SK-N-SH (cell line): ENCODE data around the gene DNMT3A. TPM values are rescaled to one million over a fixed set of nuclear protein-coding genes. Genes with fewer than 3 reads are reported as not detected.

ENCODE experiments used
- CTCF ChIA-PET: fragments of 300-600, 350-600 bp; formaldehyde crosslinking; extraction: SDS; loops from one replicate; lab custom pipeline; 2021; lab: Yijun Ruan, JAX
- POLR2A ChIA-PET: fragments of 350-600 bp; sonication (Branson Sonifier 250); formaldehyde crosslinking; extraction: SDS; loops from one replicate; lab custom pipeline; 2020; ENCODE audit warnings: antibody characterized with exemption, inconsistent platforms; lab: Yijun Ruan, JAX
- DNase-seq: peaks from one replicate; pipeline ENCODE4 v3.0.0; 2012
- H2AFZ ChIP-seq: fragments of 200-600 bp; sonication (generic); 2 replicates; pipeline ENCODE4 v1.8.1; 2016; ENCODE audit warnings: antibody characterized with exemption, mild to moderate bottlenecking, low read depth
- H3F3A ChIP-seq: fragments of 200-600 bp; sonication (generic); replicated peaks from 2 replicates; pipeline ENCODE3; 2016; ENCODE audit warnings: antibody characterized with exemption, mild to moderate bottlenecking; ENCODE audit not compliant: insufficient read depth
- H3K27ac ChIP-seq, 2 experiments: fragments of 200-500 bp in 1 of 2; fragments of 200-600 bp in 1 of 2; sonication (Bioruptor generic) in 1 of 2; sonication (generic), shearing (Covaris generic) in 1 of 2; 2 replicates each; pipeline versions ENCODE4 v1.5.1 to v1.6.1; 2014 to 2016; ENCODE audit warnings: low read depth in 2 of 2, inconsistent platforms in 1 of 2, low read length in 1 of 2, mild to moderate bottlenecking in 1 of 2, mixed read lengths in 1 of 2
- H3K27me3 ChIP-seq: fragments of 200-600 bp; sonication (generic), shearing (Covaris generic); 2 replicates; pipeline ENCODE4 v1.6.1; 2016; ENCODE audit warnings: mixed run types; ENCODE audit not compliant: insufficient read depth
- H3K36me3 ChIP-seq, 2 experiments: fragments of 200-500 bp in 1 of 2; fragments of 200-600 bp in 1 of 2; sonication (Bioruptor generic) in 1 of 2; sonication (generic) in 1 of 2; replicated peaks in 1 of 2; 2 replicates each; pipeline versions ENCODE3 to v1.5.1; 2014 to 2016; ENCODE audit warnings: low read length in 1 of 2, mild to moderate bottlenecking in 1 of 2; ENCODE audit not compliant: insufficient read depth in 2 of 2, control insufficient read depth in 1 of 2
- H3K4me1 ChIP-seq, 2 experiments: fragments of 200-500 bp in 1 of 2; fragments of 200-600 bp in 1 of 2; sonication (Bioruptor generic) in 1 of 2; sonication (generic), shearing (Covaris generic) in 1 of 2; 2 replicates each; pipeline versions ENCODE4 v1.5.1 to v1.6.1; 2014 to 2016; ENCODE audit warnings: low read depth in 1 of 2, low read length in 1 of 2, mixed run types in 1 of 2; ENCODE audit not compliant: insufficient read depth in 2 of 2, control insufficient read depth in 1 of 2
- H3K4me2 ChIP-seq: fragments of 200-600 bp; sonication (generic), shearing (Covaris generic); 2 replicates; pipeline ENCODE4 v1.6.1; 2017; ENCODE audit warnings: mixed run types
- H3K4me3 ChIP-seq, 2 experiments: fragments of 200-500 bp in 1 of 2; fragments of 200-600 bp in 1 of 2; sonication (Bioruptor generic) in 1 of 2; sonication (generic), shearing (Covaris generic) in 1 of 2; 2 replicates each; pipeline versions ENCODE4 v1.5.1 to v1.8.1; 2014 to 2016; ENCODE audit warnings: low read depth in 2 of 2, inconsistent platforms in 1 of 2, low read length in 1 of 2, mild to moderate bottlenecking in 1 of 2, mixed read lengths in 1 of 2, moderate library complexity in 1 of 2
- H3K79me2 ChIP-seq: fragments of 200-600 bp; sonication (generic); 2 replicates; pipeline ENCODE4 v1.8.1; 2017; ENCODE audit warnings: mild to moderate bottlenecking; ENCODE audit not compliant: insufficient read depth
- H3K9ac ChIP-seq: fragments of 200-600 bp; sonication (generic); 2 replicates; pipeline ENCODE4 v1.6.1; 2017; ENCODE audit warnings: mixed run types
- H3K9me2 ChIP-seq: fragments of 200-600 bp; sonication (generic); 2 replicates; pipeline ENCODE4 v1.6.1; 2017; ENCODE audit warnings: mixed run types
- H3K9me3 ChIP-seq: fragments of 200-600 bp; sonication (generic); 2 replicates; pipeline ENCODE4 v1.6.1; 2017; ENCODE audit warnings: mixed run types, mild to moderate bottlenecking, moderate library complexity
- H4K20me1 ChIP-seq: fragments of 200-600 bp; sonication (generic); 2 replicates; pipeline ENCODE4 v1.6.1; 2017; ENCODE audit warnings: mild to moderate bottlenecking, mixed run types; ENCODE audit not compliant: insufficient read depth
- CHD2 ChIP-seq: fragments of 150-350 bp; IDR thresholded peaks from 2 replicates; pipeline ENCODE4 v1.6.1; 2018; ENCODE audit warnings: low read length; ENCODE audit not compliant: partially characterized antibody
- ELF1 ChIP-seq: IDR thresholded peaks from 2 replicates; pipeline ENCODE4 v1.4.0; 2012
- EZH2phosphoT487 ChIP-seq: fragments of 200-600 bp; sonication (generic); IDR thresholded peaks from 2 replicates; pipeline ENCODE4 v1.6.1; 2017; ENCODE audit warnings: low read depth, mixed run types, mild to moderate bottlenecking, antibody characterized with exemption, moderate library complexity, borderline replicate concordance
- FOSL2 ChIP-seq: IDR thresholded peaks from 2 replicates; pipeline ENCODE4 v1.4.0; 2012; ENCODE audit warnings: low read depth, mild to moderate bottlenecking, moderate library complexity, borderline replicate concordance
- FOXJ3 ChIP-seq: sonication (generic); formaldehyde crosslinking; IDR thresholded peaks from 2 replicates; pipeline ENCODE4 v1.5.1; 2020; ENCODE audit warnings: mild to moderate bottlenecking, missing genetic modification reagents
- FOXM1 ChIP-seq: IDR thresholded peaks from 2 replicates; pipeline ENCODE4 v1.4.0; 2012; ENCODE audit warnings: low read depth, mild to moderate bottlenecking
- JUND ChIP-seq: IDR thresholded peaks from 2 replicates; pipeline ENCODE4 v1.4.0; 2012
- NFIC ChIP-seq: IDR thresholded peaks from 2 replicates; pipeline ENCODE4 v1.4.0; 2012; ENCODE audit warnings: borderline replicate concordance
- NRF1 ChIP-seq: IDR thresholded peaks from 2 replicates; pipeline ENCODE4 v1.6.1; 2012; ENCODE audit warnings: low read depth, mild to moderate bottlenecking, low read length
- SIN3A ChIP-seq: IDR thresholded peaks from 2 replicates; pipeline ENCODE4 v1.6.1; 2012; ENCODE audit warnings: low read depth, mild to moderate bottlenecking, low read length, moderate library complexity, borderline replicate concordance
- SMC3 ChIP-seq: IDR thresholded peaks from 2 replicates; pipeline ENCODE4 v1.6.1; 2012; ENCODE audit warnings: low read depth, low read length, improper control_type of control experiment
- TEAD4 ChIP-seq: IDR thresholded peaks from 2 replicates; pipeline ENCODE4 v1.4.0; 2012; ENCODE audit warnings: mild to moderate bottlenecking, borderline replicate concordance; ENCODE audit not compliant: insufficient read depth
- USF1 ChIP-seq: IDR thresholded peaks from 2 replicates; pipeline ENCODE4 v1.4.0; 2012; ENCODE audit warnings: low read depth, borderline replicate concordance
- WGBS: methylation state at CpG from one replicate; pipeline ENCODE4 v1.1.6; 2017; ENCODE audit warnings: low lambda C conversion rate; 5-methylcytosine and 5-hydroxymethylcytosine counted together
- polyA plus RNA-seq, 3 experiments: library from polyadenylated mRNA; depleted of rRNA; stranded (reverse); fragments of >200 nt; gene quantifications; 2 replicates each; pipeline ENCODE4 v1.2.3, GENCODE V29; 2012
- TF ChIP-seq, protein P1 (sequence below): fragments of 150-350 bp; IDR thresholded peaks from 2 replicates; pipeline ENCODE4 v1.6.1; 2017; ENCODE audit warnings: antibody characterized with exemption, low read length, low read depth, borderline replicate concordance
- TF ChIP-seq, protein P2 (sequence below): IDR thresholded peaks from 2 replicates; pipeline ENCODE4 v1.4.0; 2012; ENCODE audit warnings: low read depth, borderline replicate concordance

The DNMT3A gene
- polyA plus RNA-seq, 1 of the 3 experiments (the other 2 are of a cell fraction) = 5.6 TPM

- no peak for TF ChIP-seq NRF1
- TF ChIP-seq ELF1 = no peak
- TF ChIP-seq USF1 = no peak
Measured at GRCh38 chr2:25347846-25348245, 6.1 kb upstream of the DNMT3A start (continued).

- Histone ChIP-seq H3K4me3 (no peak overlapping the region), H3K9ac (no peak overlapping the region), H4K20me1 (no peaks in the 10 kb centered on the region), H3K27ac (no peak overlapping the region), H3K27me3 (no peaks in the 10 kb centered on the region), H3K79me2 (no peaks in the 10 kb centered on the region), H3K4me2 (no peak overlapping the region), H3F3A (no peaks in the 10 kb centered on the region), H3K9me2 (no peaks in the 10 kb centered on the region), H3K9me3 (no peaks in the 10 kb centered on the region), H3K4me1 (peaks cover 8 to 9% of the 10 kb centered on the region in 2 experiments; a peak in 2 of 4 replicates), H2AFZ (no peak overlapping the region), H3K36me3 (no peaks in the 10 kb centered on the region)
- ChIA-PET CTCF (interaction anchor here (0.5 to 5.5 kb wide), 6 partner anchors 15 to 1484 kb away, joined by 3 to 60 read pairs (median 3); no protein-coding TSS in a partner anchor), POLR2A (interaction anchor here (0.6 kb wide), 1 partner anchor 12 kb away, joined by 4 read pairs; no protein-coding TSS in a partner anchor)
- TF ChIP-seq NFIC = no peak
- TF ChIP-seq NRF1 = no peak
- no peak for TF ChIP-seq EZH2phosphoT487
- TF ChIP-seq CHD2 = no peak
- TF ChIP-seq FOXM1 = no peak
- TF ChIP-seq, protein P1, sequence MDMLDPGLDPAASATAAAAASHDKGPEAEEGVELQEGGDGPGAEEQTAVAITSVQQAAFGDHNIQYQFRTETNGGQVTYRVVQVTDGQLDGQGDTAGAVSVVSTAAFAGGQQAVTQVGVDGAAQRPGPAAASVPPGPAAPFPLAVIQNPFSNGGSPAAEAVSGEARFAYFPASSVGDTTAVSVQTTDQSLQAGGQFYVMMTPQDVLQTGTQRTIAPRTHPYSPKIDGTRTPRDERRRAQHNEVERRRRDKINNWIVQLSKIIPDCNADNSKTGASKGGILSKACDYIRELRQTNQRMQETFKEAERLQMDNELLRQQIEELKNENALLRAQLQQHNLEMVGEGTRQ = no peak
- TF ChIP-seq, protein P2, sequence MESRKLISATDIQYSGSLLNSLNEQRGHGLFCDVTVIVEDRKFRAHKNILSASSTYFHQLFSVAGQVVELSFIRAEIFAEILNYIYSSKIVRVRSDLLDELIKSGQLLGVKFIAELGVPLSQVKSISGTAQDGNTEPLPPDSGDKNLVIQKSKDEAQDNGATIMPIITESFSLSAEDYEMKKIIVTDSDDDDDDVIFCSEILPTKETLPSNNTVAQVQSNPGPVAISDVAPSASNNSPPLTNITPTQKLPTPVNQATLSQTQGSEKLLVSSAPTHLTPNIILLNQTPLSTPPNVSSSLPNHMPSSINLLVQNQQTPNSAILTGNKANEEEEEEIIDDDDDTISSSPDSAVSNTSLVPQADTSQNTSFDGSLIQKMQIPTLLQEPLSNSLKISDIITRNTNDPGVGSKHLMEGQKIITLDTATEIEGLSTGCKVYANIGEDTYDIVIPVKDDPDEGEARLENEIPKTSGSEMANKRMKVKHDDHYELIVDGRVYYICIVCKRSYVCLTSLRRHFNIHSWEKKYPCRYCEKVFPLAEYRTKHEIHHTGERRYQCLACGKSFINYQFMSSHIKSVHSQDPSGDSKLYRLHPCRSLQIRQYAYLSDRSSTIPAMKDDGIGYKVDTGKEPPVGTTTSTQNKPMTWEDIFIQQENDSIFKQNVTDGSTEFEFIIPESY = no peak
- no peak for TF ChIP-seq JUND
- TF ChIP-seq SIN3A = no peak
- TF ChIP-seq TEAD4 = no peak
- peak; percentile 40; the same call in 1 of the 2 replicates for TF ChIP-seq FOSL2
- no peak for TF ChIP-seq SMC3
- peak; percentile 35; the same call in 1 of the 2 replicates for TF ChIP-seq USF1
- no peak for TF ChIP-seq FOXJ3 (CRISPR knock-in tag)
- WGBS = 69% methylated on average over 7 of the region's 7 CpGs
- DNase-seq = no peak
Measured at GRCh38 chr2:25347205-25347815, 5.6 kb upstream of the DNMT3A start.
